Measurements from ENCODE around the gene ITGB2.

The ITGB2 gene

DNA sequence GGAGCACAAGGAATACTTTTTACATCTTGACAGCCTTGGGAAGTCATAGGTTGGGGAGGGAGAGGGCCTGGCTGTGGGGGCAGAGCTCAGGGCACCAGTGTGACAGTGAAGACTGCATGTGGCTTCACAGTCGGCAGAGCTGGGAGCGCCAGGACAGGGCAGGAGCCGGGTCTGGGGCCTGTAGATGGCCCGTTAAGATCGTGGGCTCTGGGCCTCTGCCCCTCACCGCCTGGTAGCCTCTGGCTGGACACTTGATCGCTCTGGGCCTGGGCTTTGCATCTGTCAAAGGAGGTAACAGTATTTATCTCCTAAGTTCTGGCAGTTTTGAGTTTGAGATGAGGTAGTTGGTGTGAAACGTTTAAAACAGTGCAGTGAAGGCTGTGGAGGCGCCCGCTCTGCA lies 23.9 kb upstream of the ITGB2 start:
- peaks cover 17% of the 10 kb centered on the region for H3K4me1 ChIP-seq (ENCODE audit: control insufficient read depth, low read length)
- H3K4me2 ChIP-seq (ENCODE audit: low read length): no peak overlapping the region
- H3K36me3 ChIP-seq (ENCODE audit: control insufficient read depth, low read length): peaks cover 50% of the 10 kb centered on the region
- peaks cover 20% of the 10 kb centered on the region for H4K20me1 ChIP-seq (ENCODE audit: control insufficient read depth, insufficient read depth, low read depth, low read length)
- no peaks in the 10 kb centered on the region for H3F3A ChIP-seq (ENCODE audit: control insufficient read depth, insufficient read depth)
- peaks cover 87% of the 10 kb centered on the region for H3K79me2 ChIP-seq (ENCODE audit: control insufficient read depth, low read length)
- no peaks in the 10 kb centered on the region for H3K9me3 ChIP-seq (ENCODE audit: control insufficient read depth, insufficient read depth, low read length)
- no peak overlapping the region for H3K27ac ChIP-seq (ENCODE audit: low read depth, low read length)
- H3K4me3 ChIP-seq (ENCODE audit: low read length): no peak overlapping the region
- H3K27me3 ChIP-seq (ENCODE audit: control insufficient read depth, low read length): no peaks in the 10 kb centered on the region; the same call in 1 of the 2 replicates
- TF ChIP-seq, protein P1, sequence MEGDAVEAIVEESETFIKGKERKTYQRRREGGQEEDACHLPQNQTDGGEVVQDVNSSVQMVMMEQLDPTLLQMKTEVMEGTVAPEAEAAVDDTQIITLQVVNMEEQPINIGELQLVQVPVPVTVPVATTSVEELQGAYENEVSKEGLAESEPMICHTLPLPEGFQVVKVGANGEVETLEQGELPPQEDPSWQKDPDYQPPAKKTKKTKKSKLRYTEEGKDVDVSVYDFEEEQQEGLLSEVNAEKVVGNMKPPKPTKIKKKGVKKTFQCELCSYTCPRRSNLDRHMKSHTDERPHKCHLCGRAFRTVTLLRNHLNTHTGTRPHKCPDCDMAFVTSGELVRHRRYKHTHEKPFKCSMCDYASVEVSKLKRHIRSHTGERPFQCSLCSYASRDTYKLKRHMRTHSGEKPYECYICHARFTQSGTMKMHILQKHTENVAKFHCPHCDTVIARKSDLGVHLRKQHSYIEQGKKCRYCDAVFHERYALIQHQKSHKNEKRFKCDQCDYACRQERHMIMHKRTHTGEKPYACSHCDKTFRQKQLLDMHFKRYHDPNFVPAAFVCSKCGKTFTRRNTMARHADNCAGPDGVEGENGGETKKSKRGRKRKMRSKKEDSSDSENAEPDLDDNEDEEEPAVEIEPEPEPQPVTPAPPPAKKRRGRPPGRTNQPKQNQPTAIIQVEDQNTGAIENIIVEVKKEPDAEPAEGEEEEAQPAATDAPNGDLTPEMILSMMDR (IDR thresholded peaks at IDR 0.05; ENCODE audit: low read depth, low read length, poor library complexity, severe bottlenecking): no peak
- no peak for TF ChIP-seq EZH2phosphoT487 (IDR thresholded peaks at IDR 0.05; ENCODE audit: borderline replicate concordance, low read length)
- no peaks in the 10 kb centered on the region for H3K9me2 ChIP-seq (replicated peaks; ENCODE audit: control insufficient read depth, low read length)

DNA sequence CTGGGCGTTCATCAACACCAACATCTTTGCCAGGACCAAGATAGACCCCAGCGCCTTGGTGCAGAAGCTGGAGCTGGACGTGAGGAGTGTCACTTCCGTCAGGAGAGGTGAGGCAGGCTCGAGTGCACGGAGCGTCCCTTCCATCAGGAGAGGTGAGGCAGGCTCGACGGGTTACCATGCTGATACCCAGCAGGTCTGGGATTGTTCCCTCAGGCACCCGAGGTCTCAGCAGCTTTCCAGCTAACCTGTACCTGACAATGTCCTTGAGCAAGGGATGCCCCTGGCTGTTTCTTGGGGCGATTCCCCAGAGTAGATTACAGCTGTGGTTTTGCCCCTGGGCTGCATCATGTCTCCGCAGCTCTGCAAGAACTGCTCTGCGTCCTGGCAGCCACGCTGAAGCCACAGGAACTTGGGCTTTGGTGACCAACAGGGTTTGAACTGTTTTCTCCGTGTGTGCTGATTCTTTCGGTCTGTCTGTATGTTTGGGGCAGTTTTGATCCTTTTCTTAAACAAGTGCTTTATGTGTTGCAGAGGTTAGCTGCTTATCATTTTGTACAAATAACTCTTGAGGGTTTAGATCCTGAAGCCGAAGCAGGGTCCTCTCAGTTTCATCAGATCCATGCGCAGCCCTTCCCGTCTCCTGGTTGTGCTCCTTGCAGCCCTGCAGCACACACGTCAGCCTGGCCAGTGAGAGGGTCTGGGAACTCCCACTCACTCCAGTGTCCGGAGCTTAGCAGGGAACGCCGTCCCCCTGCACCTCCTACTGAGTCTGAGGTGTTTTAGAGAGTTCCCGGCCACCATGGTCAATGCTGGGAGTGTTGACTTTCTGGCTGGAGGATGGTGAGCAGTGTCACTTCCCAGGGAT lies 23.2 kb upstream of the ITGB2 start:
- H3F3A ChIP-seq (ENCODE audit: control insufficient read depth, insufficient read depth): no peaks in the 10 kb centered on the region
- peaks cover 81% of the 10 kb centered on the region for H3K79me2 ChIP-seq (ENCODE audit: control insufficient read depth, low read length)
- no peak overlapping the region for H3K4me3 ChIP-seq (ENCODE audit: low read length)
- H4K20me1 ChIP-seq (ENCODE audit: control insufficient read depth, insufficient read depth, low read depth, low read length): peaks cover 19% of the 10 kb centered on the region
- H3K9me3 ChIP-seq (ENCODE audit: control insufficient read depth, insufficient read depth, low read length): no peaks in the 10 kb centered on the region
- no peaks in the 10 kb centered on the region for H3K9me2 ChIP-seq (replicated peaks; ENCODE audit: control insufficient read depth, low read length)
- H3K4me2 ChIP-seq (ENCODE audit: low read length): no peak overlapping the region
- peaks cover 24% of the 10 kb centered on the region for H3K4me1 ChIP-seq (ENCODE audit: control insufficient read depth, low read length)
- no peak overlapping the region for H3K27ac ChIP-seq (ENCODE audit: low read depth, low read length)
- H3K27me3 ChIP-seq (ENCODE audit: control insufficient read depth, low read length): peaks cover 7% of the 10 kb centered on the region
- no peak for TF ChIP-seq EZH2phosphoT487 (IDR thresholded peaks at IDR 0.05; ENCODE audit: borderline replicate concordance, low read length)
- TF ChIP-seq, protein P1 (IDR thresholded peaks at IDR 0.05; ENCODE audit: low read depth, low read length, poor library complexity, severe bottlenecking): no peak
- H3K36me3 ChIP-seq (ENCODE audit: control insufficient read depth, low read length): peaks cover 50% of the 10 kb centered on the region

DNA sequence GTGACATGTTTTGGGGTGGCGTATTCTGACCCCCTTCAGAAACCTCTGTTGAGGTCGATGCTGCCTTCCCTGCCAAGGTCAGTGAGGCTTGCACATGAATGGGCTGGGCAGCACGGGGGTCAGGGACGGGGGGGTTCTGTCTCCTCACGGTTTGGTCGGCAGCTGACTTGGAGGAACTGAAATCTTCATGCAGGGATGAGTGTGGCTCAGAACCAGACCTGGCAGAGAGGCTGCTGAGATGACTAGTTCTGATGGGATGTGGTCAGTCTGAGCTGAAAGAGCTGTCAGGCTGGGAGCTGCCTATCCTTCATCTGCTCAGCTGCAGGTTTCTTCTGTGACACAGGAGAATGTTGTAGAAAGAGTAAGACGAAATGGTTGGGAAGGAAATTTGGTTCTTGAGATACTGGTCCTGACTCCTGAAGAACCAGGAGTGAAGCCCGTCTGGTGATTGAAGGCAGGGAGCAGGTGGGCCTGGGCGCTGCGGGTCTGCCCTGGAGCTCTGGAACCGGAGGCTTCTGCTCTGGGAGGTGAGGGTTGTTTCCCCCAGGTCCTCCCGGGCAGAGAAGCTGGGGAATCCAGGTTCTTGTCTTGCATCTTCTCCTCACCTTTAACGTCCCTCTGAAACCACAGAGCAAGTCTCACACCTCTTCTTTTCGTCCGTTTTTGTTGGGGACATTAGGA lies 22.4 kb upstream of the ITGB2 start:
- Histone ChIP-seq H4K20me1 (ENCODE audit: control insufficient read depth, insufficient read depth, low read depth, low read length) (peaks cover 19% of the 10 kb centered on the region), H3K4me2 (ENCODE audit: low read length) (no peak overlapping the region)

More for the DNA sequence above, 22.4 kb upstream of the ITGB2 start:
- no peaks in the 10 kb centered on the region for H3K9me3 ChIP-seq (ENCODE audit: control insufficient read depth, insufficient read depth, low read length)
- TF ChIP-seq, protein P1 (IDR thresholded peaks at IDR 0.05; ENCODE audit: low read depth, low read length, poor library complexity, severe bottlenecking): no peak
- TF ChIP-seq EZH2phosphoT487 (IDR thresholded peaks at IDR 0.05; ENCODE audit: borderline replicate concordance, low read length): no peak
- no peaks in the 10 kb centered on the region for H3F3A ChIP-seq (ENCODE audit: control insufficient read depth, insufficient read depth)
- peaks cover 24% of the 10 kb centered on the region for H3K4me1 ChIP-seq (ENCODE audit: control insufficient read depth, low read length)
- no peak overlapping the region for H3K4me3 ChIP-seq (ENCODE audit: low read length)
- H3K36me3 ChIP-seq (ENCODE audit: control insufficient read depth, low read length): peaks cover 50% of the 10 kb centered on the region
- H3K79me2 ChIP-seq (ENCODE audit: control insufficient read depth, low read length): peaks cover 75% of the 10 kb centered on the region
- no peak overlapping the region for H3K27ac ChIP-seq (ENCODE audit: low read depth, low read length)
- peaks cover 14% of the 10 kb centered on the region for H3K27me3 ChIP-seq (ENCODE audit: control insufficient read depth, low read length)
- H3K9me2 ChIP-seq (replicated peaks; ENCODE audit: control insufficient read depth, low read length): no peaks in the 10 kb centered on the region

Data from DOHH2 (cell line).